Caco-2 (cell line): Measurements from ENCODE around the gene GOLGA8K. TPM values are rescaled to one million over a fixed set of nuclear protein-coding genes. Genes with fewer than 3 reads are reported as not detected.
A peak's percentile ranks its signal among the peaks of the same experiment; 100 is the strongest.
"Not testable (repeated sequence)": the region's sequence is repeated elsewhere in the genome, so short reads cannot be mapped to it uniquely, and the experiment has no call there.

Source experiments
- BruUV-seq: library from RNA; stranded (reverse); fragments of 400-500 nt; replicated peaks from 2 replicates; lab custom pipeline; 2021; lab: Mats Ljungman, UMichigan
- CTCF ChIA-PET: fragments of 300-600 bp; sonication (Branson Sonifier 250); formaldehyde crosslinking; loops from one replicate; lab custom pipeline; 2022; ENCODE audit warnings: antibody characterized with exemption; lab: Charles Lee
- POLR2A ChIA-PET: fragments of 300-600 bp; sonication (Branson Sonifier 250); formaldehyde crosslinking; loops from one replicate; lab custom pipeline; 2022; ENCODE audit warnings: antibody characterized with exemption; lab: Charles Lee
- DNase-seq, 2 experiments: peaks; one replicate each; pipeline versions ENCODE4 v3.0.0 to v3.0.0-alpha.2; 2020 to 2022
- H3K27me3 ChIP-seq: replicated peaks from 2 replicates; pipeline ENCODE4 v1.6.0; 2011; ENCODE audit warnings: low read length; ENCODE audit not compliant: control insufficient read depth, insufficient read depth
- H3K36me3 ChIP-seq: 2 replicates; pipeline ENCODE4 v1.5.1; 2011; ENCODE audit warnings: low read length; ENCODE audit not compliant: control insufficient read depth, insufficient read depth
- H3K4me1 ChIP-seq: fragments of 250-450 bp; sonication (Bioruptor Pico); 2 replicates; pipeline ENCODE4 v1.5.1; 2020; ENCODE audit warnings: mild to moderate bottlenecking
- H3K4me3 ChIP-seq: 2 replicates; pipeline ENCODE4 v1.5.1; 2011; ENCODE audit warnings: low read depth, mild to moderate bottlenecking, control low read depth, low read length
- H3K9me3 ChIP-seq: fragments of 250-450 bp; sonication (Bioruptor Pico); 2 replicates; pipeline ENCODE4 v1.5.1; 2020; ENCODE audit warnings: mild to moderate bottlenecking, moderate library complexity
- H3K27ac Mint-ChIP-seq: one replicate; pipeline ENCODE4 v1.8.0; 2022; ENCODE audit warnings: mixed read lengths; ENCODE audit not compliant: unreplicated experiment
- H3K27me3 Mint-ChIP-seq: one replicate; pipeline ENCODE4 v1.8.0; 2022; ENCODE audit warnings: mixed read lengths; ENCODE audit not compliant: insufficient read depth, unreplicated experiment
- H3K36me3 Mint-ChIP-seq: one replicate; pipeline ENCODE4 v1.8.0; 2022; ENCODE audit warnings: mild to moderate bottlenecking, mixed read lengths; ENCODE audit not compliant: insufficient read depth, unreplicated experiment
- H3K4me1 Mint-ChIP-seq: one replicate; pipeline ENCODE4 v1.8.0; 2022; ENCODE audit warnings: low read depth, mixed read lengths; ENCODE audit not compliant: unreplicated experiment
- H3K4me3 Mint-ChIP-seq: one replicate; pipeline ENCODE4 v1.8.0; 2022; ENCODE audit warnings: mild to moderate bottlenecking, moderate library complexity, mixed read lengths; ENCODE audit not compliant: unreplicated experiment
- H3K9me3 Mint-ChIP-seq: one replicate; pipeline ENCODE4 v1.8.0; 2022; ENCODE audit warnings: mixed read lengths; ENCODE audit not compliant: unreplicated experiment
- intact Hi-C: fragments of 100-400 bp; cut with micrococcal nuclease; formaldehyde crosslinking; loops from one replicate; pipeline ENCODE4 v1.10.0; 2022; ENCODE audit not compliant: unreplicated experiment
- total RNA-seq: library from RNA; stranded (reverse); gene quantifications from 2 replicates; pipeline ENCODE4 v1.2.3, GENCODE V29; 2022
- TF ChIP-seq, protein P1 (sequence below), 2 experiments: fragments of 200-600 bp in 1 of 2; IDR thresholded peaks; 1 replicate in 1 of 2; 2 replicates in 1 of 2; pipeline versions ENCODE4 v1.5.1 to v1.8.0; 2011 to 2022; ENCODE audit warnings: antibody characterized with exemption in 1 of 2, control low read depth in 1 of 2, inconsistent platforms in 1 of 2, low read depth in 1 of 2, low read length in 1 of 2, mild to moderate bottlenecking in 1 of 2, moderate library complexity in 1 of 2; ENCODE audit not compliant: insufficient read depth in 1 of 2, severe bottlenecking in 1 of 2, unreplicated experiment in 1 of 2

Gene GOLGA8K
- total RNA-seq, 1 experiment from 2014 or later = not detected

GRCh38 chr15:32407903-32408302 lies 4.8 kb upstream of the GOLGA8K start:
- TF ChIP-seq, protein P1, sequence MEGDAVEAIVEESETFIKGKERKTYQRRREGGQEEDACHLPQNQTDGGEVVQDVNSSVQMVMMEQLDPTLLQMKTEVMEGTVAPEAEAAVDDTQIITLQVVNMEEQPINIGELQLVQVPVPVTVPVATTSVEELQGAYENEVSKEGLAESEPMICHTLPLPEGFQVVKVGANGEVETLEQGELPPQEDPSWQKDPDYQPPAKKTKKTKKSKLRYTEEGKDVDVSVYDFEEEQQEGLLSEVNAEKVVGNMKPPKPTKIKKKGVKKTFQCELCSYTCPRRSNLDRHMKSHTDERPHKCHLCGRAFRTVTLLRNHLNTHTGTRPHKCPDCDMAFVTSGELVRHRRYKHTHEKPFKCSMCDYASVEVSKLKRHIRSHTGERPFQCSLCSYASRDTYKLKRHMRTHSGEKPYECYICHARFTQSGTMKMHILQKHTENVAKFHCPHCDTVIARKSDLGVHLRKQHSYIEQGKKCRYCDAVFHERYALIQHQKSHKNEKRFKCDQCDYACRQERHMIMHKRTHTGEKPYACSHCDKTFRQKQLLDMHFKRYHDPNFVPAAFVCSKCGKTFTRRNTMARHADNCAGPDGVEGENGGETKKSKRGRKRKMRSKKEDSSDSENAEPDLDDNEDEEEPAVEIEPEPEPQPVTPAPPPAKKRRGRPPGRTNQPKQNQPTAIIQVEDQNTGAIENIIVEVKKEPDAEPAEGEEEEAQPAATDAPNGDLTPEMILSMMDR (IDR thresholded peaks at IDR 0.05; ENCODE audit: insufficient read depth in 1 of 2, low read depth in 1 of 2, low read length in 1 of 2, severe bottlenecking in 1 of 2, unreplicated experiment in 1 of 2) = peak in 1 of 2 experiments; percentile 16
- H3K36me3 ChIP-seq, H3K4me1 ChIP-seq, intact Hi-C loops, H3K4me3 Mint-ChIP-seq, H3K27me3 Mint-ChIP-seq, H3K36me3 Mint-ChIP-seq, BruUV-seq, H3K9me3 Mint-ChIP-seq, CTCF ChIA-PET, H3K4me3 ChIP-seq, H3K9me3 ChIP-seq, H3K4me1 Mint-ChIP-seq, POLR2A ChIA-PET, H3K27ac Mint-ChIP-seq, H3K27me3 ChIP-seq: not testable (repeated sequence)
- peak in 1 of 2 experiments; percentile 2 for DNase-seq

- H3K9me3 ChIP-seq, H3K27me3 ChIP-seq, H3K36me3 ChIP-seq, H3K27ac Mint-ChIP-seq, intact Hi-C loops, CTCF ChIA-PET, H3K4me3 ChIP-seq, POLR2A ChIA-PET, H3K4me1 Mint-ChIP-seq, H3K36me3 Mint-ChIP-seq, H3K4me3 Mint-ChIP-seq, H3K4me1 ChIP-seq, BruUV-seq, H3K27me3 Mint-ChIP-seq, DNase-seq, H3K9me3 Mint-ChIP-seq: not testable (repeated sequence)
These were observed 6.6 kb downstream of the GOLGA8K start for GRCh38 chr15:32396522-32396921.

DNA sequence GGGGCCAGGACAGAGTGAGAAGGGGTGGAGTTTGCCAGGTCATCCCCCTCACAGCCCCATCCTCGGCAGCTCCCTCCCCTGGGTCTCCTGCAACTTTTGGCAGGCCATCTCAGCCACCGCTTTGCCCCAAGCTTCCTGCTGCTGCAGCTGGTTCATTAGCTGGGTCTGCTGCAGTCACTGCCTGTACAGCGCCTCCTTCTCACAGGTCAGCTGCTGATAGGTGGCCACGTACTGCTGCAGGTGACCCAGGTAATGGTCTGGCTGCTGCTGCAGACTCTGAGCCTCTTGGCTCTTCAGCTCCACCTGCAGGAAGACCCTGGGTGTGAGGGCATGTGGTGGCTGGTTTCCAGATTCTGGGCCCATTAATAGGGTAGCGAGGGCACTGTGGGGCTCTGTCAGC lies 8.3 kb downstream of the GOLGA8K start:
- intact Hi-C loops, H3K27me3 Mint-ChIP-seq, H3K4me1 ChIP-seq, H3K36me3 ChIP-seq, BruUV-seq, H3K9me3 Mint-ChIP-seq, H3K9me3 ChIP-seq, POLR2A ChIA-PET, H3K4me3 Mint-ChIP-seq, CTCF ChIA-PET, H3K27ac Mint-ChIP-seq, H3K27me3 ChIP-seq, H3K36me3 Mint-ChIP-seq, H3K4me3 ChIP-seq, H3K4me1 Mint-ChIP-seq: not testable (repeated sequence)
- peak; percentile 23 to 52 for DNase-seq

DNA sequence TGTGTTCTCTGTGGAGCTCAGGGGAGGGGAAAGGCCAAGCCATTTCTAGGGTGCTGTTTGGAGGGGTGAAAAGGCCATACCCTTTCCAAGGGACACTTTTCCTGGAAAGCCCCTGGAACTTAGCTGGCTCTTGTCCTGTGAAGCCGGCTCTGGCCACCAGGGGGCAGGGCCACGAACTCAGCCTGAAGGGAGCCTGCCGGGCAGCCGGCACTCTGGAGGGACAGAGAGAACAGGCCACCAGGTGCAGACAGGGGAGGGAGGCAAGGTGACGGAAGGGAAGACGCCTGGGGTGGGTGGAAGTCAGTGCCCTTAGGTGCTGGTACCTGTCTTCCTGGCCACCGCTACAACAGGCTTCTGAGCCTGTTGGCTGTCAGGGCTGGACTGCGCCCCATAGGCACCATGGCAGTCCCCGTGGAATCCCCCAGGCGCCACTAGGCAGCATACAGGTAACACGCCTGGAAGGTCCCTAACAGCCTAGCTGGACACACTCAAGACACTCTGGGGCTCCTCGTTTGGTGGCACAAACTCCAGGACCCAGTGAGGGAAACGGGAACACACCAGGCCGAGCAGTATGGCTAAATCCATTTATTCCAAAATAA lies 14.9 kb downstream of the GOLGA8K start:
- H3K36me3 Mint-ChIP-seq, H3K27me3 ChIP-seq, CTCF ChIA-PET, H3K36me3 ChIP-seq, DNase-seq, H3K4me3 Mint-ChIP-seq, H3K4me1 Mint-ChIP-seq, intact Hi-C loops, H3K27ac Mint-ChIP-seq, H3K9me3 Mint-ChIP-seq, H3K4me3 ChIP-seq, BruUV-seq, H3K27me3 Mint-ChIP-seq, H3K4me1 ChIP-seq, H3K9me3 ChIP-seq, POLR2A ChIA-PET: not testable (repeated sequence)

DNA sequence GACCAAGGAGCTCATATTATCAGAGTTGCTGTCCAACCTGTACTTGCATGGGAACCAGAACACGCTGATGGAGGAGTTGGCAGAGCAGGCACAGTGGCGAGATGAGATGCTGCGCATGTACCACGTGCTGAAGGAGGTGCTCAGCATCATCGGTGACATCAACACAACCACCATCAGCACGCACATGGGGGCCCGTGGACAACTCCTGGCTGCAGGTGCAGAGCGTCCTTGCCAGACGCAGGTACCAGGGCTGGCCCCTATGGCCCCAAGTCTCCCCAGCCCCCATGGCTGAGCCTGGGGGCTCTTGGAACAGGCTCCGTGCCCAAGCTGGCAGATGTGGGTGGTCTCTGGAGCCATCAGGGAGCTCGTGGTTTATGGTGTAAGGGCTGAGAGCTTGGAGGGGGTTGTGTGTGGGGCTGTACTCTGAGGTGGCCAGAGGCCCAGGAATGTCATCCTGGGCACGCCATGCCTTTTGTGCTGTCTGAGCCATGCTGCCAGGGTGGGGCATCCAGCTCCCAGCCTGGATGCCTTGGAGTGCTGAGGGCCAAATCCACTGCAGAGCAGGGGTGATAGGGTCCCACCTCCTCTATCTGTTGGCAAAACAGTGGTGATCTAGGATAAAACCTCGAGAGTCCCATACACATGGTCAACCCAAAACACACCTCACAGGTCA lies 17.1 kb downstream of the GOLGA8K start:
- H3K4me3 Mint-ChIP-seq, H3K36me3 ChIP-seq, H3K4me1 Mint-ChIP-seq, H3K27me3 Mint-ChIP-seq, H3K27me3 ChIP-seq, H3K9me3 ChIP-seq, CTCF ChIA-PET, H3K4me3 ChIP-seq, BruUV-seq, H3K36me3 Mint-ChIP-seq, POLR2A ChIA-PET, H3K27ac Mint-ChIP-seq, H3K4me1 ChIP-seq, H3K9me3 Mint-ChIP-seq, intact Hi-C loops, DNase-seq: not testable (repeated sequence)

DNA sequence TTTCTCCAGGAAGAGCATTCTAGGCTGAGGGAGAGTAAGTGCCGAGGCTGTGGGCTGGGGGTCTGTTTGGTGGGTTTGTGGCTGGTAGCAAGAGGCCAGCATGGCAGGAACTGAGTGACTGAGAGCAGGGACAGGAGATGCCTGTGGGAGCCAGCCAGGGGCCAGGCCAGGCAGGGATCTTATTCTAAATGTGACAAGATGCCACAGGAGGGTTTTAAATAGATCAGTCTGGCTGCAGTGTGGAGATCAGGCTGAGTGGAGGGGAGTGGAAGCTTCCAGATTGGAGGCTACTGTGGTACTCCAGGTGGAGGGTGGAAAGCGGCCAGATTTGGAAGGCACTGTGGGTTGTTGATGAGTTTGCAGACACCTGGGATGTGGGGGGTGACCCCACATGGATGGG lies 28.9 kb downstream of the GOLGA8K start:
- H3K27ac Mint-ChIP-seq, H3K27me3 ChIP-seq, H3K4me3 ChIP-seq, H3K9me3 Mint-ChIP-seq, H3K27me3 Mint-ChIP-seq, H3K4me3 Mint-ChIP-seq, H3K9me3 ChIP-seq, CTCF ChIA-PET, H3K4me1 ChIP-seq, H3K4me1 Mint-ChIP-seq, intact Hi-C loops, POLR2A ChIA-PET, DNase-seq, H3K36me3 Mint-ChIP-seq, BruUV-seq, H3K36me3 ChIP-seq: not testable (repeated sequence)
